ENCODE results near the gene CFAP68.
A peak's percentile ranks its signal among the peaks of the same experiment; 100 is the strongest.

CFAP68 gene

DNA sequence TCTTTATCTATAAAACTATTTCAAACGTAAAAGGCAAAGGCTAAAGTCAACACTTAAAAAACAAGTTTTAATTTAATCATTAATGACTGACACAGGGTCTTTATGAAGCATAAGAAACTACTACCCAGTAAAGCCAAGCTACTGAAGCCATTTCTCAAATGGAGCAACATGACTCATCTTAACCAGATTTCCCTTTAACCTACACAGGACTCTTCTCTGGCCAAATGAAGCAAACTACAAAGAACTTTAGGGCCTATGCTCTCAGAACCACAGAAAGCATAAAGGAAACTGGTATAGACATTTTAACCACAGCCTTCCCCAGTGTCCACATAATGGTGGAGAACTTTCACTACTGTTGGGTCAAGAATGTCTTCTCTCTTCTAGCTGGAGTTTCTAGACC lies 42.6 kb upstream of the CFAP68 start:
- ChIA-PET CTCF (interaction anchor here (1.0 to 4.7 kb wide), 8 partner anchors 10 to 254 kb away, joined by 3 to 33 read pairs (median 4); partner anchors contain the start of gene ALG9), POLR2A (interaction anchor here (0.9 kb wide), 1 partner anchor 250 kb away, joined by 3 read pairs; no protein-coding TSS in a partner anchor)
- no peak for DNase-seq (ENCODE audit: low read depth, low spot score)
- H3K4me3 ChIP-seq (ENCODE audit: low read depth, low read length): no peak overlapping the region
- TF ChIP-seq CTCF (IDR thresholded peaks at IDR 0.05; ENCODE audit: insufficient read depth, low read length, missing control alignments): no peak

GRCh38 chr11:111837366-111837891 lies 41.9 kb upstream of the CFAP68 start:
- no peak for DNase-seq (ENCODE audit: low read depth, low spot score)
- H3K4me3 ChIP-seq (ENCODE audit: low read depth, low read length): no peak overlapping the region
- POLR2A ChIA-PET: no interaction called here
- no peak for TF ChIP-seq CTCF (IDR thresholded peaks at IDR 0.05; ENCODE audit: insufficient read depth, low read length, missing control alignments)
- CTCF ChIA-PET: interaction anchor here (0.6 to 2.7 kb wide), 10 partner anchors 9 to 554 kb away, joined by 3 to 7 read pairs (median 4); partner anchors contain the start of gene PPP2R1B

DNA sequence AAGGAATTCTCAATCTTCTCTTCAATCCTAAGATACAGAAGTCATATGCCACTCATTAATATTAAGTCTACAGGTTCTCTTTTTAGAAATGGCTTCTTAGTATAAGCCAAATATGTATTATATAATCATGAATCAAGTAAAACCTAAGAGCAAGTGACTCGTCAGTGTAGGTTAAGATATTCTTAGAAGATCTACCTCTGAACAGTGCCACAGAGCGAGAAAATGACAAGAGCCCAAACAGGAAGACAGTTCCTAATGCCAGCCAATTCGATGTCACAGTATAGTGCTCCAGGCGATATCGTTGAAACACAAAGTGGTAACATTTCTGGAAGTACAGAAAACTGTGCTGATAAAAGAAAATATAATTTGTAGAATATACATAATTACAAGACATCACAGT lies 41.3 kb upstream of the CFAP68 start:
- DNase-seq (ENCODE audit: low read depth, low spot score): no peak
- POLR2A ChIA-PET: no interaction called here
- H3K4me3 ChIP-seq (ENCODE audit: low read depth, low read length): no peak overlapping the region
- CTCF ChIA-PET: interaction anchor here (1.5 to 2.7 kb wide), 7 partner anchors 8 to 234 kb away, joined by 3 to 8 read pairs (median 6); partner anchors contain the start of gene PPP2R1B
- TF ChIP-seq CTCF (IDR thresholded peaks at IDR 0.05; ENCODE audit: insufficient read depth, low read length, missing control alignments): no peak

- ChIA-PET POLR2A (no interaction called here), CTCF (interaction anchor here (0.6 to 7.6 kb wide), 22 partner anchors 7 to 385 kb away, joined by 3 to 66 read pairs (median 4); partner anchors contain the start of gene ALG9)
- DNase-seq (ENCODE audit: low read depth, low spot score): no peak
- no peak for TF ChIP-seq CTCF (IDR thresholded peaks at IDR 0.05; ENCODE audit: insufficient read depth, low read length, missing control alignments)
- H3K4me3 ChIP-seq (ENCODE audit: low read depth, low read length): no peak overlapping the region
Measured at GRCh38 chr11:111840143-111840542, 39.2 kb upstream of the CFAP68 start.

DNA sequence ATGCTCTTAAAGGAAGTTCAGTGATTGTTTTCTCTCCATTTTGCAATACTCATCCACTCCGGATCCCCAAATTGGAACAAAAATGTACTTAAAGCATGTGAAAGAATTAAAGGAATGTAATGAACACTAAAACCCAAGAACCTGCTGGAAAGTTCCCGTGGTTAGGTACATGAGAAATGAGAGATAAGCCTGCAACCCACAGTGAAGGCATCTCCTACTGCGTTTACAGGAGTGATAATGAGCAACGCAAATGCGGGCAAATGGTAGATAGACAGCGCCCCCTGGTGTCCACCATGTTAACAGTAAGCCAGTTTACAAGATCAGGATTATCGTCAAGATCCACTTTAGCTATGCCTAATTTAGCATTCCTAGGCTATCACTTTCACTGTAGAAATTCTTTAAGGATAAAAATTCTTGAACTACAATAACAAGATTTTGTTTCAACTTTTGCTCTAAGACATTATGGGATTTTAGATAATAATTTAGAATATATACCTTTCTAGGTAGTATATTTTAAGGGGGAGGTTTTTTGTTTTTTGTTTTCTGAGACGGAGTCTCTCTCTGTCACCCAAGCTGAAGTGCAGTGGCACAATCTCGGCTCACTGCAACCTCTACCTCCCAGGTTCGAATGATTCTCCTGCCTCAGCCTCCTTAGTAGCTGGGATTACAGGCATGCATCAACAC lies 37.8 kb upstream of the CFAP68 start:
- DNase-seq (ENCODE audit: low read depth, low spot score): peak; percentile 96
- ChIA-PET CTCF (interaction anchor here (0.6 to 7.6 kb wide), 33 partner anchors 8 to 558 kb away, joined by 3 to 66 read pairs (median 5); no protein-coding TSS in a partner anchor), POLR2A (interaction anchor here (0.9 kb wide), 1 partner anchor 18 kb away, joined by 3 read pairs; no protein-coding TSS in a partner anchor)
- no peak overlapping the region for H3K4me3 ChIP-seq (ENCODE audit: low read depth, low read length)
- peak; percentile 78 for TF ChIP-seq CTCF (IDR thresholded peaks at IDR 0.05; ENCODE audit: insufficient read depth, low read length, missing control alignments)

- DNase-seq (ENCODE audit: low read depth, low spot score): no peak
- no peak overlapping the region for H3K4me3 ChIP-seq (ENCODE audit: low read depth, low read length)
- TF ChIP-seq CTCF (IDR thresholded peaks at IDR 0.05; ENCODE audit: insufficient read depth, low read length, missing control alignments): no peak
- CTCF ChIA-PET: interaction anchor here (0.7 to 7.6 kb wide), 21 partner anchors 10 to 398 kb away, joined by 3 to 66 read pairs (median 12); no protein-coding TSS in a partner anchor
- POLR2A ChIA-PET: no interaction called here
Measured at GRCh38 chr11:111843661-111844060, 35.7 kb upstream of the CFAP68 start.
